GM19324 (cell line): Measurements from ENCODE around the gene ZSCAN32.

Experiments
- ATAC-seq: cut with Tn5 transposase; IDR thresholded peaks from one replicate; pipeline ENCODE4 v1.9.1; 2021; ENCODE audit warnings: mild to moderate bottlenecking, moderate library complexity; ENCODE audit not compliant: unreplicated experiment, low FRiP score

ZSCAN32 gene

DNA sequence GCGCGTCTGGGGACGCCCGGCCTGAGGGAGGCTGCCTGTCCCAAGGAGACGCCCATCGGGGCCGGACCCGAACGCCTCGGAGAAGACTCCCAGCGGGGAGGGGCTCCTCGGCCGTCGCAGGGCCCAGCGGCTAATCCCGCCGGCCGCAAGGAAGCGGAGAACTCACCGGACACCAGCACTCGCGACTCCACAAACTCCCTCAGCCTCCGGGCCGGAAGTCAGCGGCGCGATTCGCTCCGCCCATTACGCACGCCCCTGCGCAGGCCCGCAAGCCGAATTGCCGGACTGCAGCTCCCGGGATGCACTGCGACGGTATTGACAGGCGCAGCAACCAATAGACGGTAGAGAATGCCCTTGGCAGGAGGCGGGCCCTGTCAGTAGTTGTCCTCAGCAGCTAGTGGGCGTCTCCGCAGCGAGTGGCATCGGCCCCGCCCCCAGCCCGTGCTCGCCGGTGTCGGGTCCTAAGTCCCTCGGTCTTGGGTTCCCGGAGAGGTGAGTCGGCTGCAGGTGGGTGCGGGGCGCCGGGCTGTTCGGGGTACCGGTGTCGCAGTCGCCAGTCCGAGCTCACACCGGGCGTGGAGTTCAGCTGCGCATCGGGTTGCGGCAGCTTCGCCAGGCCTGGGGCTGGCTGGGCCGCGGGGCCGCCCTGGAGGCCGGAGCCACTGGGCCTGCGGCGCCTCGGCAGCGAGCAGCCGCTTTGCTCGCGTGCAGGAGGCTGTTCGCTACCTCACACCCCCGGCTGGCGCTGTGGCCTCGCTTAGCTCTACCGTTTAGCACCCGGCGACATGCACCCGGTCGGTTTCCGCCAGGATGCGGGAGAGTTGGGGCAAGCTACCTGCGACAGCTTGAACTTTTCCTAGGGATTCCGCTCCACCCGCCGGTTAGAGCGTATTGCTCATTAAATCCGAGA is at the start of gene ZSCAN32, which contains the start of gene ZNF174:
Gene ZSCAN32, minus strand, starts transcription at position 226 of the 910 bp plus-strand sequence. CDS start 3,447 bp downstream, outside the sequence.
Gene ZNF174, plus strand, starts transcription at position 437 of the 910 bp plus-strand sequence. CDS start 790 bp downstream, outside the sequence.
- peak; percentile 99 for ATAC-seq

DNA sequence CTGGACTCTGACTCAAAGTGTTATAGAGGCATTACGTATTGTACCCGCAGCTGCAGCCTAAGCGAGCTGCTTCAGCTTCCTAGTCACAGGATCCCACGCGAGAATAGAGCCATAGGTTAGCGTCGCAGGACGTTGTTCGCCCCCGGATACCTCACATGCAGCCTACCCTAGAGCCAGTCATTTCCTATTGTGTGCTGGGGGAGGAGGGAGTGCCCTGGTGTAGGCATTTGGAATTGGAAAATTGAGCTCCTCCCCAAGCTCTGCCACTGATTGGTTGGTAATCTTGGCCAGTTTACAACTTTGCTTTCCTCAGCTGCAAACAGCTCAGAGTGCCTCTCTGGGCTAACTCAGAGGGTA is 43.2 kb upstream of the ZSCAN32 start:
- no peak for ATAC-seq

DNA sequence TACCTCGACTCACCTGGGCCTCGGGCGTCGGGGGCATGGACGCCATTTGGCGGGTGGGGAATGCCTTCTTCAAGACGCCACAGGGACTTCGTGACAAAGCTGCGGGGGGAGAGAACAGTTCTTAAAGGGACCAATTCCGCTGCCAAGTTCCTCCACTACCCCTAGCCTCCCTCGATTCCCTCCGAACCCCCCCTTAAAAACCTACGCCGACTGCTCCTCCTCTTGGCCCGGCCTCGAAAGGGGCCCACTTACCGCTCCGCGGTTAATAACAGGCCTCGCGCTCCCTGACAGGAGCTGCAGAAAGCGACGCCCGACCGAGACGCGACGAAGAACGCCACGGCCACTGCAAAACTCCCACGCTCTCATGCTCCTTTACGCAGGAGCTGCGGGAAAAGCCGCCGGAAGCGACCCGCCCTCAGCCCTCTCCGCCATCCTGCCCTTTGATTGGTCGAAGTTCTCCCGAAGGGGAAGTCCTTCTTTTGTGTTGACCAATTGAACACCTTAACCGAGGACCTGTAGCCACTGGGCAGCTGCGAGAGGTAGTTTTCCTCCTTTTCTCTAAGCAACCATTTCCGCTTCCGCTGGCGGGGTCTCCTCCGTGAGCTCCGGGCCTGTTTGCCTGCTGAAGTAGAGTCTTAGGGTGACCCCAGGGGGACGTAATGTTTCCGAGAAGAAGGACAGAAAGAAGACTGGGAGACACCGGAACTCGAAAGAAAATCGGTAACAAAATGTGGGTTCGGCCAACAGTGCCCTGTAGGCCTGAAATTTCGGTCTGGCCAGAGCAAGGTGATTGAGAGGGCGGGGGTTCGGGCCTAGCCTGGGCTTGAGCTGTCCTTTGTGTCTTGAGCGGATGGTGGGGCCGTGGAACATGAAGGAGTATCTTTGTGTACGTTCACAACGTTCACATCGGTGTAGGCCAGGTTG is 42.6 kb upstream of the ZSCAN32 start, which contains the start of the genes NAA60 and ZNF597:
Gene NAA60, plus strand, starts transcription at position 573 of the 924 bp plus-strand sequence. CDS start 32,548 bp downstream, outside the sequence.
Gene ZNF597, minus strand, starts transcription at position 397 of the 924 bp plus-strand sequence. Its CDS starts 351 bp downstream, at position 46.
- ATAC-seq, result peak; percentile 81

DNA sequence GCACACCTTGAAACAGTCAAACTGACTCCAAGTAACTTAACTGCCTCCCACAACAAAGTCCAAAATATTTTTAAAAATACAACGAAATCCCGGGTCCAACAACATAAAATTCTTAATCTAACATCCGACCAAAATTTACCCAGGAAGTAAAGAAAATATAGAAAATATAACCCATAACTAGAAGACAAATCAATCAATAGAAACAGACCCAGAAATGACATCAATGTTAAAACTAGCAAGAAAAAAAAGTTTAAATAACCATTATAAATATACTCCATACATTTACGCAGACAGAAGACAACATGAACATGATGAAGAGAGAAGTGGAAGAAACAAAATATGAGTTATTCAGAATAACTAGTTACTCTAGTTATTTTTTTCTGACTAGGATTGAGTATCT is 38.8 kb upstream of the ZSCAN32 start:
- ATAC-seq, result no peak

DNA sequence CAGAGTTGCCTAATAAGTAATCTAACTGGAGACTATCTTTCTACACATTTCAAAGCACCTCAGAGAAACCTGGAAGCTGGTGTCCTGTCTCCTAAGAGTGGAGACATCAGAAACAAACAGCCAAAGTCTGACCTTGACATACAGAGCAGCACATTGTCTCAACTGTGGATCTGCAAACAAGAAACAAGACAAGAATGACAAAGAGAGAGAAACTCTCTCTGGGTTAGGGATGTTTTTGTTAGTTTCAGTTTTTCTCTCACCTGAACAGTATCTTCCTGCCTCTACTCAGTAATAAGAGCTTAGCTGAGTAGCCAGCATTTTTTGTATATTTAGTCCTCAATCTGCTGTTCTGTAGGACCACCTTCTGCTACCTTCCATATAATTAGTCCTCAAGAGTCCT is 33.6 kb upstream of the ZSCAN32 start:
- no peak for ATAC-seq

DNA sequence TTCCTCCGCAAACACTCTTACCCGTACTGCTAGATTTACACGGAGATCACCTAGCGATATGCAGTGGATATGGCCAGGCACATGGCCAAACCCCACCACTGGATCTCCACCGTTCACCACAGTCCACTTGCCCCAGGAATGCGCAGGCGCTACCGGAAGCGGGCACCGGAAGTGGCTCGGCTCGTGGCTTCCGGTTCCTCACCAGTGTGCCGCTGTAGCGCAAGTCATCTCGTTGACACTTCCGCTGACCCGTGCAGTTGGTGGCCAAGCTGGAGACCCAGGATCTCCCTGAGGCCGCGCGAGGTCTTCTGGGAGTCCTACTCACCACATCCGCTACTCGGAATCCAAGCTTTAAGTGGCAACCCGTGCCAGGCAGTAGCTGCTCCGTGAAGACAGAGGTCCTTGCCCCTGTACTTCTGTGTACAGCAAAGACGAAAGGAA is 31.0 kb upstream of the ZSCAN32 start:
- ATAC-seq, result no peak

DNA sequence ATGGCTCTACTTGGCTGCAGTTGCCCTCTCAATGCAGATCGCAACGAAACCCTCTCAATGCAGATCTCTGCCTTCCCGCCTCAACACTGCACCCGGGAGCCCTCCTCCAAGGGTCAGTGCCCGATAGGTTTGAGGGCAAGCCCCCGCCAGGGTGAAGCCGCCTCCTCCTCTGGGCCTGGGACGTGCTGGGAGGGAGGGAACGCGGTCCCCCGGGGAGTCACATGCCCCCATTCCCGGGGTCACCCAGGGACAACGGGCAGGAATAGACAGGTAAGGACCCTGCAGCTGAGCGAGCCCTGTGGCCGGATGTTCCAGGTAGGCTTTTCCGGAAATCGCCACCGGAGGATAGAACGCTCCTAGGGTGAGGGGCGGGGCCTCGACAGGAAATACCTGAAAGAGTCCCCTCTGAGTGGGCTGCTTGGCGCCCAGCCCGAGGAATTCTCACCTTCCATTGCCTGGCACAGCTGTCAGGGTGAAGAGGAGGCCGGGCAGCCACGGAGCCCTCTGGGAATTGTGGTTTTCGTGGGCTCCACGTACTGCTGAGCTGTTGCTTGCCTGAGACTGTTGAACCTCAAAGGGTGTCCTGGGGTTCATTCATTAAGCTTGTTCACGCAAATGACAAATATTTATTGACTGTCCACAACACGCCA is 13.1 kb upstream of the ZSCAN32 start:
- ATAC-seq, result no peak

DNA sequence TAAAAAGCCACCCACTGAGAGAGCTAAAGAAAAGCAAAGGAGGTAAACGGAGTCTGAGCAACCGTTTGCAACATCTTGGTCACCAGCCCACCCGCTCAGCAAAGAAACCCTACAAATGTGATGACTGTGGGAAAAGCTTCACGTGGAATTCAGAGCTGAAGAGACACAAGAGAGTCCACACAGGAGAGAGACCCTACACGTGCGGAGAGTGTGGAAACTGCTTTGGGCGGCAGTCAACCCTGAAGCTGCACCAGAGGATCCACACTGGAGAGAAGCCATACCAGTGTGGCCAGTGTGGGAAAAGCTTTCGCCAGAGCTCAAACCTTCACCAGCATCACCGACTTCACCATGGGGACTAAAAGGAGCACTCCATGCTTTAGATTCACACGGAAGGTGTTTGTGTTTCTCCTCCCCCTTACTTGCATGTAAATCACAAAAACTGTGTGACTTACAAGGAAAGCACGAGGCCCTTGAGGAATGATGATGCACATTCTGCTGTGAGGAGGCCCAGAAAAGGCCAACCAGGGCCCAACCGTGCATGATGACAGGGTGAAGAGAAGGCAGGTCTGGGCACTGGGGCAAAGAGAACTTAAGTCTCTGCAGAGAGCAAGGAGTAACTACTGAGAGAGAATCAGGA is 7.9 kb upstream of the ZSCAN32 start:
- ATAC-seq, result no peak

DNA sequence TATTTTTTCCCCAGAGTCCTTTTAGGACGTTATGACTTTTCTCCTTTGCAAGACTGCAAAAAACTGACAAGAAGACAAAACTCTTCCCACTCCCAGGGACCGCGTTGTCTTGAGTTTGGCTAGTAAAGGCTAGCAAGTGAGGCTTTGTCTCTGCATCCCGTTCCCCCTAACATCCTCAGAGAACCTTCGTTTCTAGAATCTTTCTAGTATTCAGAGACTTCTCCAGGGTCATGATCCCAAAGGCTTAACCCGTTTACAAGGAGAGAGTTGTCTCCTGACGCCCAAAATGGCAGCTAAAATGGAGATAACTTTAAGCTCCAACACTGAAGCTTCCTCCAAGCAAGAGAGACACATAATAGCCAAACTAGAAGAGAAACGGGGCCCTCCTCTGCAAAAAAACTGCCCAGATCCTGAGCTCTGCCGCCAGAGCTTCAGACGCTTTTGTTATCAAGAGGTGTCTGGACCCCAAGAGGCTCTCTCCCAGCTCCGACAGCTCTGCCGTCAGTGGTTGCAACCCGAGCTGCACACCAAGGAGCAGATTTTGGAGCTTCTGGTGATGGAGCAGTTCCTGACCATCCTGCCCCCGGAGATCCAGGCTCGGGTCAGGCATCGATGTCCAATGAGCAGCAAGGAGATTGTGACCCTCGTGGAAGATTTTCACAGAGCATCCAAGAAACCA is 1.1 kb upstream of the ZSCAN32 start:
- no peak for ATAC-seq

DNA sequence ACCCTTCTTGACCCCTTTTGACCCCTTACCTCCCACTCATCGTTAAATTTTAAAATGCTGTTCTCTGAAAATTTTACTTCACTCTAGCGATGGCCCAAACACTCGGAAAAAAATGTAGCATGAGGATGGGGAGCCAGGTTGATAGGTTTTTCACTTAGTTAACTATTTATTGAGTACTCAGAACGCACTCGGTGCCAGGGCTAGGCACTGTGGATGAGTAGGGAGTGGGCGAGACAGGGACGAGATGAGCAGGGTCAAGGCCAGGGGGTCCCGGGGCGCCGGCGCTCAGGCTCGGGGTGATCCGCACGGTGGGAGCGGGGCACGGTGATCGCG is 392 bp downstream of the ZSCAN32 start:
- no peak for ATAC-seq

DNA sequence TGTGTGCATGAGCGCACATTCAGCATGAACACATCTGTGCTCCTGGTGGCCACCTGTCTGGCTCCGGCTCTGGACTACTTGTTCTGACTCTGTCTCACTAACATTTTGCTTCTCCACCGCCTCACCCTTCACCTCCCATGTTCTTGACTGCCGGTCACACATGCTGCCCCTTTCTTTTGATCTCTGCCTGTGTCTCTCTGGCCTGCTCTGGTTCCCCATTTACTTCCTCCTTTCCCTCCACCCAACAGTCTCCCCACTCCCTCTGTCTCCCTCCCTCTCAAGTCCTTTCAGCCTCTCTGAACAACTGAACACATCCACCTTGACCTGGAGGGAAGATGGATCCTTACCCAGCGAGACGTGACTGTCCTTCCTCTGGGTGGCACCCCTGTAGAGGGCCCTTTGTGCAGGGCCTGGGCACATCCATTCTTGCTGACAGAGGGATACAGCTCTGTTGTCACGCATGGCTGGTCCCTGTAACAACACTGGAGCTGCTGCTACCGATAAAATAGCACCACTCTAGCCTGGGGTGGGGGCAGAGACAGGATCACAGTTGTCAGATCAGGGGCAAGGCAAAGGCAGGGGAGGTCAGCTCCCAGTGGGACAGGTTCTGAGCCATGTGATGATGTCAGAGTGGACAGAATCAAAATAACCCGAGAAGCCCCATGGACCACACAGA is 11.0 kb downstream of the ZSCAN32 start:
- ATAC-seq, result no peak

DNA sequence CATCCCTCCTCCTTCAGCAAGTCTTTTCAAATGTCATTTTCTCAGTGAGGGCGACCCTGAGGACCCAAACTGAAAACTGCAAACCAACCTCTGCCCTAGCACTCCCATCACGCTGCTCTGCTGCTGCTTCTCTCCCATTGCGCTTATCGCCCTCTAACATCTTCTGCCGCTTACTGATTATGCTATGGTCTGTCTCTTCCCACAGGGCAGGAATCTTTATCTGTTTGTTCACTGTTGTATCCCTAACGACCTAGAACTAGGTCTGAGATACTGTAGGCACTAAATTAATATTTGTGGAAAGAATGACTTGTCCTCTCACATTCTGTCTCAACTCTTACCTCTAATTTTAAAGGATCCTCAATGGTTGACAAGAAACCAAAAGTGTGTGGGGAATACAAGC is 12.5 kb downstream of the ZSCAN32 start:
- no peak for ATAC-seq

DNA sequence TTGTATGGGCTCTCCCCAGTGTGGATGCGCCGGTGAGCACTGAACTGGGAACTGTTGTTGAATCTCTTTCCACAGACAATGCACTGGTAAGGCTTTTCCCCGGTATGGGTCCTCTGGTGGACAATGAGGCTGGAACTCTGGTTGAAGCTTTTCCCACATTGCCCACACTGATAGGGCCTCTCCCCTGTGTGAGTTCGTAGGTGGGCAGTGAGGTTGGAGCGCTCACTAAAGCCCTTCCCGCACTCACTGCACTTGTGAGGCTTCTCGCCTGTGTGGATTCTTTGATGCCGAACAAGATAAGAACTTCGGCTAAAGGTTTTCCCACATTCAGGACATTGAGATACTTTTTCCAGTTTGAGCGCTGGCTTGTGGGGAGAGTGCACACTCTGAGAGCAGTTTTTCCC is 17.8 kb downstream of the ZSCAN32 start:
- ATAC-seq, result no peak

DNA sequence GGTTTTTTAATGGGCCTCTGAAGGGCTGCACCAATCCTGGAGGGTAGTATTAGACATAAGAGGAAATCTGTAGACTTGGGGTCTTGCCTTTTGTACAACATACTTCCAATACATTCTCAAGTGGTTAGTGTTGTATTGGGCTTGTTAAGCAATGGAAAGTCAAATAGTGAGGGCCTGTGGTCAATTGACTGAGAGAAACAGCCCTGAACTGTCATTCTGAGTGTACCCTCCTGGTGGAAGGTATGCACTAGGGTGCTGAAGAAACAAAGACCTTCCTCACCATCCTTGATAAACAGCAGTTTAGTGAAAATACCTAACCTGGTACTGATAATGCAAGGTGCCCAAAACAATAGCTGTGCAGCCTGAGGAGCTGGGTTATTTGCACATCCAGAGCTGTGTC is 22.9 kb downstream of the ZSCAN32 start:
- ATAC-seq, result no peak

DNA sequence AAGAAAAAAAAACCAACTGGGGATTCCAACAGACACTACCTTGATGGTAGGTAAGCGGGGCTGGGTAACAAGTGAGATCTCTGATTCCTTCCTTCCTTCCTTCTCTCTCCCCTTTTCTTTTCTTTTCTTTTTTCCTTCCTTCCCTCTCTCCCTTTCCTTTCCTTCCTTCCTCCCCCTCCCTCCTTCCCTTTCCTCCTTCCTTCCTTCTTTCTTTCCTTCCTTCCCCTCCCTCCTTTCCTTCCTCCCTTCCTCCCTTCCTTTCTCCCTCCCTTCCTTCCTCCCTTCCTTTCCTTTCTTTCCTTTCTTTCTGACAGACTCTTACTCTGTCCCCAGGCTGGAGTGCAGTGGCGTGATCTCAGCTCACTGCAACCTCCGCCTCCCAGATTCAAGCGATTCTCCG is 25.1 kb downstream of the ZSCAN32 start:
- ATAC-seq, result no peak

DNA sequence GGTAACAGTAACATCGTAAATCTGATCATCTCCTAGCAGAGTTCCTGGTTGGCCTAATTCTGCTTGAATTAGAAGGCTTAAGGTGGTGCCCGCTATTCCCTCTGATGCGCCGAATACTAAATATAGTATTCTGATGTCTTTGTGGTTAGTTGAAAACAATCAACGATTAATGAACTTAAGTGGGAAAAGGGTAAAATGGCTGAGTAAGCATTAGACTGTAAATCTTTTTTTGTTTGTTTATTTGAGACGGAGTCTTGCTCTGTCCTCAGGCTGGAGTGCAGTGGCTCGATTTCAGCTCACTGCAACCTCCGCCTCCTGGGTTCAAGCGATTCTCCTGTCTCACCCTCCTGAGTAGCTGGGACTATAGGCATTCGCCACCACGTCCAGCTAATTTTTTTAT is 31.7 kb downstream of the ZSCAN32 start:
- no peak for ATAC-seq

DNA sequence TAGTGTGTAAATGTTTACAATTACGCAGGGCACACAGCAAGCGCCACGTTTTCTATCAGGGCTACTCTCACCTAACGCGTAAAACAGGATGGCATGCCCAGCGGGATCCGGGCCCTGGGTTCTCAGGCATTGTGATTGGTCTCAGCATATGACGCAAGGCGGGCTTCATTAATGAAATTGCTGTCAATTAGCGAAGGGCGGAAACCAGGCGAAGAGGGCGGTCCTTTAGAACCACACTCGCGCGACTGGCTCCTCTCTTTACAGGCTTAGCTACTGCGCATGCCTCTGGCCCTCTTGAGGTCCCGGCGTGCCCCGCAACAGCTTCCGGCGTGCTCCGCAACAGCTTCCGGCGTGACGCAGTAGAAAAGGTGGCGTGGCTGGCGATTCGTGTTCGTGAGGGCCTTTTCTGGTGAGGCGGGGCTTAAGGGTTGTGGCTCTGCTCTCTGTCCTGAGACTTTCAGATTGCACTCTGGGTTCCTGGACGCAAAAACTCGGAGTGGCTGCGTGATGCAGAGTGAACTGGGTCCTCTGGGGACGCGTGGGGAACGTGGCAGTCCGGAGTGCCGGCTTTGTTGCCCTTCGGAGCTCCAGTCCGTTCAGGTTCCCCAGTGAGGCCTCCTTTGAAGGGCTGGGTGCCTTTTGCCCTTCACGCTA is 35.9 kb downstream of the ZSCAN32 start:
- ATAC-seq, result no peak

DNA sequence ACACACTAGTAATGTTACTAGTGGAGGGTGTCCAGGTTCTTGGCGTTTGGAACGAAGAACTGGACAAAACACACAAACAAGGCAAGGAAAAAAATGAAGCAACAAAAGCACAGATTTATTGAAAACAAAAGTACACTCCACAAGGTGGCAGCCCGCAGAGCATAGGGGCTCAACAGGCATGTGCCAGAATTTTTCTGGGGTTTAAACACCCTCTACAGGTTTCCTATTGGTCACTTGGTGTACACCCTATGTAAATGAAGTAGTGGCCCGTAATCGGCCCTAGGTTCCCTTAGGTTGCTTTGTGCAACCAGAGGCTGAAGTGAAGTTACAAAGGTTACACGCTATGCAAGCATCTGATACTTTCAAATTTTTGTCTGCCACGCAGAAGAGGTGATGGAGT is 37.0 kb downstream of the ZSCAN32 start:
- no peak for ATAC-seq
